VCaP (cell line): ENCODE results near the gene PRXL2B.

Experiments
- H3K27ac ChIP-seq: fragments of 450-650 bp; 2 replicates; pipeline ENCODE4 v1.5.1; 2017
- TF ChIP-seq, protein P1 (sequence below): fragments of 450-650 bp; conservative IDR thresholded peaks from 2 replicates; pipeline ENCODE4 v1.5.1; 2017; ENCODE audit warnings: mild to moderate bottlenecking, moderate library complexity

Gene PRXL2B

DNA sequence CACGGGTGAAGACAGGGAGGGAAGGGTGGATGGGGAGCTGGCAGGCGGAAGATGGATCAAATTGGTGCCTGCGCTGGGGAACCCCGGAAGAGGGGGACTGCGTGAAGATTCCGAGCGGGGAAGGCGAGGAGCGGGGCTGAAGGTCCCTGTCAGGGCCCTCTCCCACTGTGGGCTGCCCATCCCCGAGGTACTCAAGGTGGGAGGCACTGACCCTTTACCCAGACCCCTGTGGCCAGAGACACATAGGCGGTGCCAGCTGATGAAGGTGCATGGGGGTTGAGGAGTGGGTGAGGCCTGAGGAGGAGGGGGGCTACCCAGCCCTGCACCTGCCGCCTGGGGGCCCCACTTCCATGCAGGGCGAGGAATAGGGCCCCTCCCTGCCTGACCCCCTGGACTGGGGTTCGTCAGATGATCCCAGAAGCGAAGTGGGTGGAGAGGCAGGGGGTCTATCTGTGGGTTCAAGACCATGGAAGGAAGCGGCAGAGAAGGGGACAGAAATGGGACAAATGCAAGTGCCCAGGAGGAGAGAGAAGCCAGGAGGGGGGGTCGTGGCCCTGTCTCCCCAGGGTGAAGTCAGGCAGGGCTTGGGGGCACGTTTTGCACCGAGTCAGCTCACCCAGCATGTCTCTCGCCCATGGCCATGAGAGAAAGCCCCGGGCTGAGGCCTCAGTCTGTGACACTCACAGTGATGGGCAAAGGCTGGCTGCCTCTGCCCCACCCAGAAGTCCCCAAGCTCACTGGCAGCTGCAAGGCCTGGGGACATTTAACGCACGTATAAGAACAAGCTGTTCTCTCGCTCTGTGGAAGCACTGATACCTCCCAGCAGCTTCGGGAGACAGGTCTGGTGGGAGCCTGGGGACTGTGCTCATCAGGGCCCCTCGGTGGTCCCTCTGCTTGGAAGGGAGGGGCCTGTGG is 53.3 kb downstream of the PRXL2B start:
- TF ChIP-seq, protein P1, sequence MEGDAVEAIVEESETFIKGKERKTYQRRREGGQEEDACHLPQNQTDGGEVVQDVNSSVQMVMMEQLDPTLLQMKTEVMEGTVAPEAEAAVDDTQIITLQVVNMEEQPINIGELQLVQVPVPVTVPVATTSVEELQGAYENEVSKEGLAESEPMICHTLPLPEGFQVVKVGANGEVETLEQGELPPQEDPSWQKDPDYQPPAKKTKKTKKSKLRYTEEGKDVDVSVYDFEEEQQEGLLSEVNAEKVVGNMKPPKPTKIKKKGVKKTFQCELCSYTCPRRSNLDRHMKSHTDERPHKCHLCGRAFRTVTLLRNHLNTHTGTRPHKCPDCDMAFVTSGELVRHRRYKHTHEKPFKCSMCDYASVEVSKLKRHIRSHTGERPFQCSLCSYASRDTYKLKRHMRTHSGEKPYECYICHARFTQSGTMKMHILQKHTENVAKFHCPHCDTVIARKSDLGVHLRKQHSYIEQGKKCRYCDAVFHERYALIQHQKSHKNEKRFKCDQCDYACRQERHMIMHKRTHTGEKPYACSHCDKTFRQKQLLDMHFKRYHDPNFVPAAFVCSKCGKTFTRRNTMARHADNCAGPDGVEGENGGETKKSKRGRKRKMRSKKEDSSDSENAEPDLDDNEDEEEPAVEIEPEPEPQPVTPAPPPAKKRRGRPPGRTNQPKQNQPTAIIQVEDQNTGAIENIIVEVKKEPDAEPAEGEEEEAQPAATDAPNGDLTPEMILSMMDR, result no peak
- H3K27ac ChIP-seq, result no peak overlapping the region

DNA sequence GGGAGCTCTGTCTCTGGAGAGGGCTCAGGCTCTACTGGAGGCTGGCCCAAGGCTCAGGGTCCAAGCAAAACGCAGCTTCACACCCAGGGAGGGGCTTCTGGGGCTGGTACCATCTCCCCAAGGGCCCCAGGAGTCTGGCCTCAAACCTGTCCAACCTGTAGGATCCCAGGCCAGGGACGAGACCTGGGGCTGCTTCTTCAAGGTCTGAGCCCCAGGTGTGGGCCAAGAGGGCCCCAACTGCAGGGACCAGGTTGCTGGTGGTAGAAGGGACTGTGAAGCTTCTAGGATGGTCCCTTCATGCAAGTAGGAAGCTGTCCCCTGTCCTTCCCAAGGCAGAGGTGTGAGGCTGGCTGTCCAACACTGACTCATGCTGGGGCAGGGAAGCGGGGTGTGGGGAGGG is 54.0 kb downstream of the PRXL2B start:
- H3K27ac ChIP-seq, result no peak overlapping the region
- TF ChIP-seq, protein P1, result no peak
